GM19025 (cell line): ENCODE results near the gene PRLHR.

Source experiments
- ATAC-seq: cut with Tn5 transposase; IDR thresholded peaks from one replicate; pipeline ENCODE4 v1.9.1; 2021; ENCODE audit warnings: mild to moderate bottlenecking, low read depth, moderate library complexity; ENCODE audit not compliant: unreplicated experiment

Gene PRLHR

GRCh38 chr10:118565301-118566075 is 30.0 kb downstream of the PRLHR start:
- no peak for ATAC-seq

GRCh38 chr10:118564652-118565051 is 30.8 kb downstream of the PRLHR start:
- ATAC-seq = no peak

DNA sequence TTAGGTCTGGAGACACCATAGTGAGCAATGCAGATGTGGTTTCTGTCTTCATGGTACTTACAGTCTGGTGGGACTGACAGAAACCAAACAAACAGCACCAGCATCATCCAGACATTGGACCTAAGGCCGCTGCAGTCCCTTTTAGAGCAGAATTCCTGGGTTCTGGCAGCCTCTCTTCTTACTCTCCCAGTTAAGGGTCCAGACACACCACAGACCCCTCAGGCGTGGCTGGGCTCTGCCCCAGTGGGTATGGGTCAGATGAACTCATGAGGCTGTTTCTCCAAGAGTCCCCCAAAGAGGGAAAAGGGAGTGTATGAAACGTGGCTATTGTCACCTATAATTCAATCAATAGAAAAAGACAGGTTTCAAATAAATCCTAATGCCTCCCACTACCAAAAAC is 31.3 kb downstream of the PRLHR start:
- ATAC-seq = no peak

DNA sequence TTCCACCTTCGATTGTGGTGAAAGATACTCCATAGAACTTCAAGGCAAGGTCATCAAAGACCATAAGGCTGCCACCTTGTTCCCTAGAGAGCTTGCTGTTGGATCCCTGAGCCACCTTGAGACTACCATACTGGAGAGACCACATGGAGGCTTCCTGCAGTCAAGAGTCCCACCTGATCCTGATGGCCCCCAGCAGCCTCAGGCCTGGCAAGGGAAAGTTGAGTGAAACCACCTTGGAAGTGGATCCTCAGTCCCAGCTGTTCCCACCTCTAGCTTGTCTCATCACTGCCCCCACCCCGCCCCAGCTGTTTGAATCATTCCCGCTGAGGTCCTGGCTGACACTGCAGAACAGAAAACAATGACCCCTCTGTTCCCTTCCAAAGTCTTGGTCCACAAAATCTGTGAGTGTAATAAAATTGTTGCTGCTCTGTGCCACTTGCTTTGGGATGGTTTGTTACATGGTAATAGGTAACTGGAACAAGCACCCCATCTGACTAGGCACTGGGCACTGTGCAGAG is 32.0 kb downstream of the PRLHR start:
- no peak for ATAC-seq

DNA sequence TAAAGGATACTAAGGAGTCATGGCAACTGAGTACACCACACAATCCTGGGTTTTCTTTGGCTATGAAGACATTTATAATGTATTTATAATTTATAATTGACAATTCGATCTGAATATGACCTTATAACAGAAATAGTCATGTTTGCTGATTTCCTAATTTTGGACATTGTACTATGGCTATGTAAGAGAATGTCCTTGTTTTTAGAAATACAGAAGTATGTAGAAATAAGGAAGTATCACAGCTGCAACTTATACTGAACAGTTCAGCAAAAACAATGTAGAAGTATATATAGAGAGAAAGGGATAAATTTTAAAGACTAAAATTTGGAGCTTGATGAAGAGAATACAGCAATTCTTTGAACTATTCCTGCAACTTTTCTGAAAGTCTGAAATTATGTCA is 32.6 kb downstream of the PRLHR start:
- ATAC-seq = no peak

DNA sequence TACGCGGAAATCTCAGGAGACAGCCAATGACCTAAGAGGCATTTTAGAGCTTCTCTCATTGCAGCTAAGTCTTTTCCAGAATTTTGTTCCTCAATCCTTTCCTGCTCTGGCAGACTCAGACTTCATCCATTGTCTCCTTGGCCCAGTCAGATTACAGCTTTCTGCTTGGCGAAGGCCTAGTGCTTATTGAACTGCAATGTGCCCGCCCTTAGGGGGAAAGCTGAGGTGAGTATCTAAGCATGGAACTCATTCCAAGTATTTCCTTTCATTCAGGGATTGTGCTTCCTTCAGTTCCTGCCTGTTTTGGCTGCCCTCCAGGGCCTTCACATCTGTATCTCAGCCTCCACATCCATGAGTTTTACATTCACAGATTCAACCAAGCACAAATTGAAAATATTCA is 37.5 kb downstream of the PRLHR start:
- no peak for ATAC-seq

GRCh38 chr10:118551535-118552100 is 43.8 kb downstream of the PRLHR start:
- no peak for ATAC-seq

DNA sequence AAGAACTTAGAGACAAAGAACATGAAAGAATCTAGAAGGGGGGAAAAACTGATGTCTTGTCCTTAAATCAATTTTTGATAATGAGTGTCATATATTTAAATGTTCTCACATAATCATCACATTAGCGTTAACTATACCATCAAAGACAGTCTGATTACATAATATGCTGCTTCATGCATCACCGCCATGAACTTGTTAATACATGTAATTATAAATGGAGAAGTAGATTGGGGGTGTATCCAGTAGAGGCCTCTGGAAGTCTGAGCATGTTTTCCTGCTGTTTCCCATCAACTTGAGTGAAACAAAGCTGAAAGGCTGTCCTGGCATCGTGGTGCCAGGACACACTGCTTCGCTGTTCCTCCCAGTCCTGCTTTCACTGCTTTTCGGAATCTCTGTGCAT is 48.2 kb downstream of the PRLHR start:
- ATAC-seq = no peak

DNA sequence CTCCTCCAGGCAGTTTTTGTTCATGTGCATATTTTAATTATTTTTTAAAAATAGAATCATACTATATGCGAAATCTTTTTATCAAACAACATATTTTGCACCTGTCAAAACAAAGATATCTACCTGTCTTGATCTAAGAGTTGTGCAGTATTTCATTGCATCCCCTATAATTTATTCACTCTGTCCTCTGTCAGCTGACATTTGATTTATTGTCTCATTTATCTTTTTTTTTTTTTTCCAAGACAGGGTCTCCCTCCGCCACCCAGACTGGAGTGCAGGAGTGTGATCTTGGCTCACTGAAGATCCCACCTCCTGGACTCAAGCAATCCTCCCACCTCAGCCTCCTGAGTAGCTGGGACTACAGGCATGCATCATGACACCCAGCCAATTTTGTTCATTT is 49.0 kb downstream of the PRLHR start:
- no peak for ATAC-seq

DNA sequence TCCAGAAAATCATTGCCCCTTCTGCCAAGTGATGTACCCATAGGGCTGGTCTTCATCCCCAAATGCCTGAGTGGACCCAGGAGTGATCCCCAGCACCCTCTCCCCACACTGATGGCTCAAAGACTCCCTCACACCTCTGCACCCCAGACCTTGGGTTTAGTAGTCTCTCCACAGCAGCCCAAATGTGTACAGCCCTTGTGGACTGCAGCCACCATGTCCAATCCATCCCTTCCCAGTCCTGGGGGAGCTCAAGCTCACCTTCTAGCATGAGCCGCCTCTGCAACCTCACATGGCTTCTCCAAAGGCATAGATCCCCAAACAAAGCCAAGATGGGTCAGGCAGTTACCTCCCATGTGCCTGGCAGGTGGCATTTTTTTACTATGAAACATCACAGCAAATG is 50.1 kb downstream of the PRLHR start:
- ATAC-seq = no peak

- no peak for ATAC-seq
Measured at GRCh38 chr10:118544401-118544948, 51.0 kb downstream of the PRLHR start.

DNA sequence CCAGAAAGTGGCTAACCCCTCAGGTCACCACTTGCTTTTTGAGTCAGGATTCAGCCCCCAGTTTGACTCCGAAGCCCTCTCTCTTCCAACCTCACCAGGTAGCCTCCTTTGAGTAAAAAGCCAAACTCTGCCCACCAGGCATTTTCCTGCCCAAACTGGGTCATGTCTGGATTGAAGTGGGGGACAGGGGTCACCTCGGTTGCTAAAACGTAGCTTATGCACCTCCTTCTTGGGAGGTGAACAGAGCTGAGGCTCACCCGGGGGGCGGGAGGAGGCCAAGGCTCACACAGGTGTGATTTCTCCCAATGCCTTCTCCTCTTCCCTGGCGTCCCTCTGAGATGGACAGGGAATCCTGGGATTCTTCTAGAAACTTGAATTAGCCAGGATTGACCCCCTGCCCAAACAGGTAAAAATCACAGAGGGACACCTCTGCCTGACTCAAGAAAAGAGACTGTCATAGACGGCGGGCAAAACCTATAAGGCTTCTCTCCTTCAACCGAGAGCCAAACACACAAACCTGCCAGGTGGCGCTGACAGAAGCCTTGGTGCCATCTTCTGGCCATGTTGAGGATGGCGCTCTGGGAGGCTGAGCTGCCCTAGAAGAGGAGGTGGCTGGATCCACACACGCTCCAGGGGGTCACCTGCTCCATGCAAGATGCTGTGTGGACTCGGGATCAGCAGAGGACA is 51.6 kb downstream of the PRLHR start:
- ATAC-seq = no peak

GRCh38 chr10:118542745-118543144 is 52.7 kb downstream of the PRLHR start:
- ATAC-seq = no peak

GRCh38 chr10:118542205-118542604 is 53.2 kb downstream of the PRLHR start:
- no peak for ATAC-seq

GRCh38 chr10:118541718-118542117 is 53.7 kb downstream of the PRLHR start:
- ATAC-seq = no peak
